Head of caudate nucleus (tissue), 42 donors: ENCODE data around the gene HSPA6.
"Not testable (repeated sequence)": the region's sequence is repeated elsewhere in the genome, so short reads cannot be mapped to it uniquely, and the experiment has no call there.

ENCODE experiments used
- DNase-seq, 42 donors: peaks; one replicate each; pipeline versions ENCODE4 v3.0.0 to v3.0.0-alpha.2; 2020 to 2021; ENCODE audit warnings: mixed read lengths in 7 of 42
- intact Hi-C: fragments of 100-400 bp; cut with DNase I; formaldehyde crosslinking; loops from one replicate; pipeline ENCODE4 v1.15.0; 2022

The HSPA6 gene

DNA sequence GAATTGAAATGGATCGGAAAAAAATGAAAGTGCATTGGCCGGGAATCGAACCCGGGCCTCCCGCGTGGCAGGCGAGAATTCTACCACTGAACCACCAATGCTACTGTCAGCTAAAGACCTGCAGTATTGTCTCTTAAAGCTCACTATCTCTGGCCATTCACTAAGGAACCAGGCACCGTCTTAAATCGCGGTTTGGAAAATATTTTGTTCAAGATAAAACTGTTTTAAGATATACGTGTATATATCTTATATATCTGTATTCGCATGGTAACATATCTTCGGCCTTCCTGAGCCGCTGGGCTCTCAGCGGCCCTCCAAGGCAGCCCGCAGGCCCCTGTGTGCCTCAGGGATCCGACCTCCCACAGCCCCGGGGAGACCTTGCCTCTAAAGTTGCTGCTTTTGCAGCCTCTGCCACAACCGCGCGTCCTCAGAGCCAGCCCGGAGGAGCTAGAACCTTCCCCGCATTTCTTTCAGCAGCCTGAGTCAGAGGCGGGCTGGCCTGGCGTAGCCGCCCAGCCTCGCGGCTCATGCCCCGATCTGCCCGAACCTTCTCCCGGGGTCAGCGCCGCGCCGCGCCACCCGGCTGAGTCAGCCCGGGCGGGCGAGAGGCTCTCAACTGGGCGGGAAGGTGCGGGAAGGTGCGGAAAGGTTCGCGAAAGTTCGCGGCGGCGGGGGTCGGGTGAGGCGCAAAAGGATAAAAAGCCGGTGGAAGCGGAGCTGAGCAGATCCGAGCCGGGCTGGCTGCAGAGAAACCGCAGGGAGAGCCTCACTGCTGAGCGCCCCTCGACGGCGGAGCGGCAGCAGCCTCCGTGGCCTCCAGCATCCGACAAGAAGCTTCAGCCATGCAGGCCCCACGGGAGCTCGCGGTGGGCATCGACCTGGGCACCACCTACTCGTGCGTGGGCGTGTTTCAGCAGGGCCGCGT lies at the start of gene HSPA6:
TSS of gene HSPA6 (plus strand) at position 724 of the 925 bp plus-strand sequence. CDS start at position 843, 119 bp downstream.
- peak; percentile 44 to 96 (median 79) for DNase-seq
- intact Hi-C loops: not testable (repeated sequence)

DNA sequence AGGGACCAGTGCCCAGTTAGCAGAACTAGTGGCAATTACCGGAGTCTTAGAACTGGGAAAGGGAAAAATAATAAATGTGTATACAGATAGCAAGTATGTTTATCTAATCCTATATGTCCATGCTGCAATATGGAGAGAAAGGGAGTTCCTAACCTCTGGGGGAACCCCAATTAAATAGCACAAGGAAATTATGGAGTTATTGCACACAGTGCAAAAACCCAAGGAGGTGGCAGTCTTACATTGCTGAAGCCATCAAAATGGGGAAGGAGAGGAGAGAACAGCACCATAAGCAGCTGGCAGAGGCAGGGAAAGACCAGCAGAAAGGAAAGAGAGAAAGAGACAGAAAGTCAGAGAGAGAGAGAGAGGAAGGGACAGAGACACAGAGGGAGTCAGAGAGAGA lies 46.6 kb upstream of the HSPA6 start:
- intact Hi-C loops, DNase-seq: not testable (repeated sequence)

DNA sequence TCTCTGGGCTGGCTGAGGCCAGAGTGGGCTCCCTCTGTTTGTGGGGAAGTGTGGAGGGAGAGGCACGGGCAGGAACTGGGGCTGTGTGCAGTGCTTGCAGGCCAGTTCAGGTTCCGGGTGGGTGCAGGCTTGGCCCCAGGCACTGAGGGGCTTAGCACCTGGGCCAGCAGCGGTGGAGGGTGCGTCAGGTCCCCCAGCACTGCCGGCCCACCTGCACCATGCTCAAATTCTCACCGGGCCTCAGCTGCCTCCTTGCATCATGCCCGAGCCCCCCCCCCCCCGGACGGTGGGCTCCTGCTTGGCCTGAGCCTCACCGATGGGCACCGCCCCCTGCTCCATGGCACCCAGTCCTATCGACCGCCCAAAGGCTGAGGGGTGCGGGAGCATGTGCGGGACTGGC lies 45.4 kb upstream of the HSPA6 start:
- intact Hi-C loops: no loop called here
- no peak for DNase-seq

DNA sequence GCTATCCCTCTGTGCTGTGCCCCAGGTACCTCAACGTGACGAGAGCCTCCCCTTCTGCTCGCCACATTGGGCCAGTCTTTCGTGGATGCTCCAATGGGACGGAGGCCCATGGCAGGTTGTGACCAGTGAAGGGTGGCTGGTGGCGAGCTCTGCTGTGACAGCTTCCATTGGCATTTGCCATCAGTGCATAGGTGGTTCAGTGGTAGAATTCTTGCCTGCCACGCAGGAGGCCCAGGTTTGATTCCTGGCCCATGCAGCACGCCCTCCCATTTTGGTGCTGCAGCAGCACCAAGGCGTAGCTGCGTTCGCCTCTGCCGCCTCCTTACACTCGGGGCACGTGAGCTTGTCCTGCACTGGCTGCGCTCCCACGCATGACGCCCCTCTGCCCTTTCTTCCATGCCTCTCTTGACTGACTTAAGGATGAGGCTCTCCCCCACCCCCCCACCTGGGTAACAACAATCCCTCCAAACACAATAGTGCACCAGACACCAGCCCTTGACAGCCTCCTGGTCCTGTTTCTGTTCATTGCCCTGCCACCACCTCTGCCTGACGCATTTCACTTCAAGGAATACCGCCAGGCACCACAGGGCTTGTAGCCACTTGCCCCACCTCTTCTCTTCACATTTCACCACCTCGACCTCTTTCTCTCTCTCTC lies 43.8 kb upstream of the HSPA6 start:
- no peak for DNase-seq
- intact Hi-C loops: loop anchor here (10.0 kb wide), 1 partner anchor 264 kb away; the partner anchor contains the start of gene DUSP12

DNA sequence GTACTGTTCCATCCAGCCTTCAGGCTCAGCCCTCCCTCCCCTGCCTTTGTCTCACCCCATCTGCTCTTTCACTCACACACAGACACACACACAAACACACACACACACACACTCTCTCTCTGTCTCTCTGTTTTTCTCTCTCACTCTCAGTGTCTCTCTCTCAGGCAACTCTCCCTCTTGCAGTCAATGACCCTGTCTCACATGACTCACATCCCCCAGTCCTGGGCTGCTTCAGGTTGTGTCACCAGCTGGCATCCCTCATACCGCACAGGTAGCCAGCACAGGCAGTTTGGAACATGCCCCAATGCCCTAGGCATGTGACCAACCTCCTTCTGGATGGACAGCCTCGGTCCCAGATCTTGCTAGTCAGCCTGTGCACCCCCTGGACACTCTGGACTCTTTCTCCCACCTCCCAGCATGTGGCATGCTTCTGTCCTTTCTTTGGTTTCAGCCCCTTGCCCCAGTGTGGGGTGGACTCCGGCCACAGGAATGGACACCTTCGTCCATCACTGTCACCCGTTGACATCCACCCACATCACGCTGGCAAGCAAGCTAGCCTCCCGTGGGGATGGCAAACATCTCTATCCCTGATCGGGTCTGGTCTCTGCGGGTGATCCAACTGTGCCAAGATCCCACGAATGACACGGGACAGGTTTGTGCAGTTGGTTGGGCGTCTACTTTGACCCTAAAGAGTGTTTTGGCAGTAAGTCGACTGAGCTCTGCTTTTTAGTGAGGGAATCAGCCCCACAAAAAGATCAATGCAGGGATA lies 42.5 kb upstream of the HSPA6 start:
- DNase-seq: no peak

DNA sequence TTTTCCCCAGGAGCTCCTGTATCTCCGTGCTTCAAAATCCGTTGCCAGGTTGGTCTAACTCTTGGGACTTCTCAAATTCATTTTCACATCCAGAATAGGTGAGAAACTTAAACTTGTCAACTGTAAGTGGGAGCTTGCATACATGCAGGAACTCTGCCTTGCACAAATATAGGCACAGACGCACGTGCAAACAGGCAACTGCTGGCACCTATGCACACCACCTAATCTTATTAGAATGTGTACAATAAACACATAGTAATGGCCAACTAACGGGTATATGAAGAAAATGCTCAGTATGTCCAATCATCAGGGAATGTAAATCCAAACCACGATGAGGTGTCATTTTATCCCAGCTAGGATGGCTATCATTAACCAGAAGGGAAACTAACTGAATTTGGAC lies 41.7 kb upstream of the HSPA6 start:
- DNase-seq: no peak
- intact Hi-C loops: loop anchor here (10.0 kb wide), 1 partner anchor 262 kb away; the partner anchor contains the start of gene DUSP12

More for the DNA sequence above, 42.5 kb upstream of the HSPA6 start:
- intact Hi-C loops: loop anchor here (10.0 kb wide), 1 partner anchor 263 kb away; the partner anchor contains the start of gene DUSP12

DNA sequence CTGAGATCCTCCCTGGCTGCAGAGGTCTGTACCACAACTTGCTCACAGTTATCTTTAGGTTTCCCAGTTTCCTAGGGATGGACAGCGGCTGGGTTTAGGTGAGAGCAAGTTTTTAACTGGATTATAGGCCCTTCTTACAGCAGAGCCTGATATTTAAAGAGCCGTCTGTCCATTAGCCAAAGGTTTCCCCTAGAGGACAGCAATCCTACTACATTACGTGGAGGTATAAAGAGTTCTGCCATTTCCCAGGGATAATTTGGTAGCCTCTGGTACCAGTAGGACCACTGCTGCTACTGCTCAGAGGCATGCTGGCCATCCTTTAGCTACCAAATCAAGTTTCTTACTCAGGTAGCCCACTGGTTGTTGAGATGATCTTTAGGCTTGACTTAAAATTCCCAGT lies 41.0 kb upstream of the HSPA6 start:
- DNase-seq: no peak
- intact Hi-C loops: loop anchor here (10.0 kb wide), 1 partner anchor 261 kb away; the partner anchor contains the start of gene DUSP12

DNA sequence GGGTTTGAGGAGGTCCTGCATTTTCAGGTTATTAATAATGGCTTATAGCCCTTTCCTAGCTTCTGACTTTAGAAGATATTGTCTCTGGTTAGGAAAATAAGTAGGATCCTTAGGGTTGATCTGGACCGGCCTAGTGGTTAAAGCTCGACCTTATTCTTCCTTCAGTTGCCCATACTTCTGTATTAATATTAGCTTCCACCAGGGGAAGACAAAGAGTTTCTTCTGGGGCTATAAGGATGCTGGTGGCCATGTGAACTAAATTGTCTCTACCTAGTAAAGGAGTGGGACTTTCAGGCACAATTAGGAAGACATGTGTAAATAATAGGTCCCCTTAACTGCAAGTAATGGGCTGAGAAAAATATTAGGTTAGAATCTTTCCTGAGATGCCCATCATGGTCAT lies 39.7 kb upstream of the HSPA6 start:
- no peak for DNase-seq
- intact Hi-C loops: loop anchor here (10.0 kb wide), 1 partner anchor 260 kb away; the partner anchor contains the start of gene DUSP12

DNA sequence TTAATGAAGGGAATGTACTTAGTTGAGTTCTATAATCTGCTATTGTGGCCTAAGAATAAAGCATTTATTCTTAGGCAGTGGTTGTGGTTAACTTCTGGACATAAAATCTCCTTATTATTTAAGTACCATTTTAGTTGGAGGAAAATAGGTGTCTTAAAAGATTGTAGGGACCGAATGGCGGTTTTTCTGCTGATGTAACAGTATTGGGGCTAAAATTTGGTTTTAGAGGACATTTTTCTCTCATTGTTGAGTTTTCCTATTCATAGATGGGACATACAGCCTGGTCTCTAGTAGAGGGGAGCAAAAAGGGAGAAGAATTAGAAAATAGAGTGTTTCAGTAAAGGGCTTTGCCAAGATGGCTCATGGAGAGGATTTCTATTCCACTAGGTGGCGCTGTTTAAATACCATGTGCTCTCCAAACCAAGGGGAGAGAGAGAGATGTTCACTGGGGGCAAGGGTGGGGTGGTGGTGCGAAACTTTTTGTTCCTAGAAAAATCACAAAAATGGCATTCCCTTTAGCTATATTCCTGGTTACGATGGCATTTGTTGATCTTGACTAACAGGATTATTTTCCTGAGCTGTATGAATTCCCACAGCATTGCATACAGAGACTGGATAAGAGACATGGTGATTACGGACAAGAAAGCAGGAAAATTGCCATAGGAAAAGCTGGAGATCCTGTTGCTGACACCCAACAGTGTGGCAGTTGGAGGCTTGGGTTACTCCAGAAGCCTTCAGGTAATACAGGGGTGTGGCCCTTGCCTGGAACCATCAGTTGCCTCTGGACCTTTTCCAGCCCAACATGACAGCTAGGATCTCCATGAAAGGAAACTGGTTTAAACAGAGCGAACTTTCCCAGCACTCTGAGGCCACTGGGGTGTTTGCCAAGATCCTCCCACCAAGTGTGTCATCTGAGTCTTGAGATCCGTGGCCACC lies 37.3 kb upstream of the HSPA6 start:
- DNase-seq: peak in 30 of 42 donors; percentile 7 to 82 (median 58)
- intact Hi-C loops: loop anchor here (10.0 kb wide), 1 partner anchor 258 kb away; the partner anchor contains the start of gene DUSP12

DNA sequence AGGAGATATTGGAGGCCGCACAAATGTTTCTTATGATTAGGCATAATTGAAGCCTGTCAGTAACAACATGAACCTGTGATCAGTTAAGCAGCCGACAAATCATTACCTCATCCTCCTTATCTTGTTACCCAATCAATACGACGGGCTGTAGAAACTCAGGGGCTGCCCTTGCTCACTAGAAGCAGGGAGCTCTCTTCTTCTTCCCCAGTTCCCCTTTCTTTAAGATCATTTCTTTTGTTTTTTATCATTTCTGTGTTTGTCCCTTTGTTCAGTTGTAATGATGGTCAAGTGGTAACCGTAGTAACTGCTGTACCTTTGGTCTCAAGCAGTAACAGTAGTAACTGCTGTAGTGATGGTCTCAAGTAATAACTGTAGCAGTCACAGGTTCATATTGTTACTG lies 32.9 kb upstream of the HSPA6 start:
- intact Hi-C loops: no loop called here
- DNase-seq: no peak

DNA sequence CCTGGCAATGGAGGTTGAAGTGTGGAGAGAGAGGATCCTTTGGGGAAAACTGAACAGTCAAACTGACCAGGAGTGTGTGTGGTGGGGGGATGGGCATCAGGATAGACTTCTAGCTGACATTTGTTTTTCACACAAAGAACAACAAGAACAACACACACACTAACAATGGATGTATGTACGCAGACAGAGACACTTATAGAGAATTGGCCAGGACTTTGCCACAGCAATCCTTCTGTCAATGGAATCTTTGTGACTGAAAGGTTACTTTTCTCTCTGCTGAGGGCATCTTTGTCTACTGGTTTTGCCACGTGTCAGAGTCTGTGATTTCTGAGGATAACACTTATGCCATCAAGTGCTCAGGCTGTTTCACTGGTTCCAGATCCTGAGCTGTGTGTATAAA lies 31.5 kb upstream of the HSPA6 start:
- intact Hi-C loops: no loop called here
- DNase-seq: peak in 25 of 42 donors; percentile 16 to 70 (median 47)

DNA sequence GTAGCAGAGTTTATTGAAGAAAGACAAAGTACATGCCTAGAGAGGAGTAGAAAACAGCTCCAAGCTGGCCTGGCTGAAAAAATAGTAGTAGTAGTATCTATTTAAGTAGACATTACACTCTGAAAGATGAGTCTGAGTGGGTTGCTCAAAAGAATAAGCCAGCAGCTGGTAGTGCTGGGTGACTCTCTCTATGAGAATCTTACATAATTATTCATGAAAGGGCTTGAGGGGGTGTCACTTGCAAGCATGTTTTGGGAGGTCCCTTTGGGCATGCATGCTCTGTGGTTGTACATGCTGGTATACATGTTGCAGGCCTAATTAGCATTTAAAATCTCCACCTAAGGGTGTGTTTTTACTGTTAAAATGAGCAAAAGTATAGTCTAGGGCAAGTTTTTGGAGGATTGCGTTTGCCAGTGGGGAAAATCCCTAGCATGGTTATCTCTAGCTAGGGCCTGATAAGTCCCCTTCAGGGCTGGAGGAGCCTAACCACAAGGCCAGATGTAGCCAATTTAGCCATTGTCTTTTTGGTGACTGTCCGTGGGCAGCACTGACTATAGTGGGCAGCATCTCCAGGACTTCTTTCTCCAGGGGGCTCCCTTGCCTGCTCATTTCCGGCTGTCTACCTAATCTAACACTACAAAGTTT lies 30.1 kb upstream of the HSPA6 start:
- DNase-seq: peak in 12 of 42 donors; percentile 6 to 65 (median 30)
- intact Hi-C loops: no loop called here

DNA sequence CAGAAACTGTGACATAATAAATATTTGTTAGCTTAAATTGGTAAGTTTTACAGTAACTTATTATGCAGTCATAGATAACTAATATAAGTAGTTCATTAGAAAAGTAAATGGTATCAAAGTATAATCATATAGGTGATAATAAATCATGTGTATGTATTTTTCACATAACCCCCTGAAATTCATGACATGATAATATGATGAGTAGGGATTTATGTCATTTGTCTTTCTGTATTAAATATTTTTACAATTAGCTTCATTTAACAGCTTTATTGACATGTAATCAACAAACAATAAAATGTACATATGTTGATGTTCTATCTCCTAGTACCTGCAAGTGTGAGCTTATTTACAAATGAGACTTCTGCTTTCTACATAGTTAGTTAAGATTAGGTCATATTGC lies 28.9 kb upstream of the HSPA6 start:
- intact Hi-C loops: no loop called here
- DNase-seq: no peak

DNA sequence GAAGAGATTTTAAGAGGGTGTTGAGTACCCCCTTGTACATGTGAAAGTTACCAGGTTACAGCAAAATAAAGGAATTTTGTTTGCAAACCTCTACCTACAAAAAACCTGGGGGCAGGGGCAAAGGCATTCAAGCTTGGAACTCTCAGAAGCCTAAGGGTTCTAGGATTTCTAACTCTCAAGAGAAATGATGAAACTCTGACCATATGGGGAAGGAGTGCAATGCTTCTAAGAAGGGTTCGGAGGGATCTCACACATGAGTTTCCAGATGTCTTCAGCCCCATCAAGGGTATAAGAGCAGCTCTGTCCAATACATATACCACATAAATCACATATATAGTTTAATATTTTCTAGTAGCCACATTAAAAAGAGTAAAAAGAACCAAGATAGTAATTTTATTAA lies 26.4 kb upstream of the HSPA6 start:
- intact Hi-C loops: no loop called here
- no peak for DNase-seq

DNA sequence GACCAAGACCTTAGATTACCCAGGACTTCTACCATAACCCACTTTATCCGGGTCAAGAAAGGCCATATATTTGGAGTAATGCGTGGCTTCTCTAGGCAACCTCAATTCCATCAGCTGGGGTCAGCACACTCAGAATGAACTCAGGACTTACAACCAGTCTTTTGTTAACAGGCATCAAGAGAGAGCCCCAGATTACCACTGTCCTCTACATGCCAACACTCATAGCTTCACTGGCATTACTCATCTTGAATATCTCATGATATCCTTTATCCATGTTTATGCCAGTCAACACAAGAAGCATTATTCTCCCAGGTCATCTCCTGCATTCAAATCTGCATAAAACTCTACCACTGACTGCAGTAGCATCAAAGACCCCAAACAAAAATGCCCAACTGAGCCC lies 25.7 kb upstream of the HSPA6 start:
- DNase-seq: no peak
- intact Hi-C loops: no loop called here

DNA sequence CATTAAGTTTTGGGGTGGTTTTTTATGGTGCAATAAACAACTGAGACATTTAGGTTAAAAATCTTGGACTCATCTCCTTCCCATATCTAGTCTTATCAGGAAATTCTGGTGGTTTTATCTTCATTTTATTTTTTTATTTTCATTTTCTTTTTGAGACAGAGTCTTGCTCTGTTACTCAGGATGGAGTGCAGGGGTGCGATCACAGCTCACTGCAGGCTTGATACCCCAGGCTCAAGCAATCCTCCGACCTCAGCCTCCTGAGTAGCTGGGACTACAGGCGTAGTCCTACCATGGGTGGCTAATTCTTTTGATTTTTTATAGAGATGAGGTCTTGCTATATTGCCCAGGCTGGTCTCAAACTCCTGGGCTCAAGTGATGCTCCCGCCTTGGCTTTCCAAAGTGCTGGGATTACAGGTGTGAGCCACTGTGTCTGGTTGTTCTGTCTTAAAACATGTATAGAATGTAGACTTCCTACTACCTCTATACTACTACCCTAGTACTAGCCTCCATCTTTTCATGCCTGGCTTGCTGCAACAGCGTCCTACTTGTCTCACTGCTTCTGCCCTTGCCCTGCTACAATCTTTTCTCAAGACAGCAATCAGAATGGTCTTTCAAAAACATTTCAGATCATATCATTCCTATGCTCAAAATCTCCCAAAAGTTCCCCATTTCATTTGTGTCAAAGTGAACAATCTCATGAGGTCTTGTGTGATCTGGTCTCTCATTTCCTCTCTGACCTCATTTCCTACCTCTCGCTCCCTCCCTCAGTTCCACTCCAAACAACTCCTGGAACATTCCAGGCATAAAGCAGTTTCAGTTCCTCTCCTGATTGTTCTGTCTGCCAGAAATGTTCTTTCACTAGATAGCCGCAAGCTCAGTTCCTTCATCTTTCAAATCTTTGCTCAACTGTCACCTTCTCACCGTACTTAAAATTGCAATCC lies 25.0 kb upstream of the HSPA6 start:
- intact Hi-C loops: no loop called here
- peak in 4 of 42 donors; percentile 17 to 38 (median 38) for DNase-seq
